K562 (cell line): ENCODE results near the gene MPDZ. TPM values are rescaled to one million over a fixed set of nuclear protein-coding genes. Genes with fewer than 3 reads are reported as not detected.

Experiments used
- ATAC-seq: fragments of 200-7000 bp; cut with Tn5 transposase; 3 replicates; pipeline ENCODE4 v1.9.1; 2020; ENCODE audit warnings: moderate library complexity
- BruUV-seq: library from RNA; stranded (reverse); fragments of 400-500 nt; replicated peaks from 2 replicates; lab custom pipeline; 2021; lab: Mats Ljungman, UMichigan
- CTCF ChIA-PET: fragments of 300-600 bp; formaldehyde crosslinking; extraction: SDS; loops from one replicate; lab custom pipeline; 2021; ENCODE audit warnings: low intra/inter-chr PET ratio; lab: Yijun Ruan, JAX
- POLR2A ChIA-PET: fragments of 300-600, 350-650 bp; sonication (Branson Sonifier 250); formaldehyde crosslinking; extraction: SDS; loops from one replicate; lab custom pipeline; 2021; ENCODE audit warnings: antibody characterized with exemption, inconsistent platforms; lab: Yijun Ruan, JAX
- DNase-seq, 4 experiments: peaks; one replicate each; pipeline versions ENCODE4 v3.0.0 to v3.0.0-alpha.2; 2011 to 2018; ENCODE audit warnings: low spot score in 3 of 4, mixed read lengths in 3 of 4; ENCODE audit errors: extremely low read depth in 1 of 4
- FAIRE-seq: peaks from 2 replicates; lab custom pipeline; 2011; peaks lifted over from hg19 to GRCh38; lab: Jason Lieb, UNC
- H2AFZ ChIP-seq: 2 replicates; pipeline ENCODE4 v1.6.0; 2011; ENCODE audit warnings: low read depth, low read length, control low read depth, inconsistent platforms
- H3K27ac ChIP-seq: fragments of 200-600 bp; 3 replicates; pipeline ENCODE4 v1.8.0; 2011; ENCODE audit warnings: low read depth, mild to moderate bottlenecking, control low read depth, inconsistent platforms, low read length, moderate library complexity, mixed read lengths; ENCODE audit errors: extremely low read depth
- H3K27me3 ChIP-seq, 2 experiments: fragments of 300-600 bp in 1 of 2; 2 replicates in 1 of 2; 3 replicates in 1 of 2; pipeline versions ENCODE4 v1.6.0 to v1.8.0; 2011; ENCODE audit warnings: inconsistent platforms in 2 of 2, low read length in 2 of 2, mild to moderate bottlenecking in 1 of 2, mixed read lengths in 1 of 2, moderate library complexity in 1 of 2; ENCODE audit not compliant: control insufficient read depth in 2 of 2, insufficient read depth in 2 of 2
- H3K36me3 ChIP-seq: fragments of 300-600 bp; 3 replicates; pipeline ENCODE4 v1.8.0; 2011; ENCODE audit warnings: mild to moderate bottlenecking, low read length, inconsistent platforms; ENCODE audit not compliant: control insufficient read depth, insufficient read depth
- H3K4me1 ChIP-seq, 2 experiments: fragments of 200-600 bp in 1 of 2; replicated peaks in 1 of 2; 2 replicates in 1 of 2; 3 replicates in 1 of 2; pipeline versions ENCODE4 v1.5.1 to v1.8.0; 2011; ENCODE audit warnings: inconsistent platforms in 2 of 2, low read length in 2 of 2, mild to moderate bottlenecking in 1 of 2, mixed read lengths in 1 of 2, moderate library complexity in 1 of 2; ENCODE audit not compliant: control insufficient read depth in 2 of 2, insufficient read depth in 2 of 2
- H3K4me2 ChIP-seq: 2 replicates; pipeline ENCODE4 v1.6.1; 2011; ENCODE audit warnings: low read length, control low read depth, inconsistent platforms, mixed read lengths; ENCODE audit not compliant: insufficient read depth
- H3K4me3 ChIP-seq: fragments of 200-600 bp; sonication (generic), shearing (Covaris generic); 2 replicates; pipeline ENCODE4 v1.5.1; 2016; ENCODE audit warnings: control low read depth, inconsistent platforms
- H3K79me2 ChIP-seq: fragments of 200-600 bp; 3 replicates; pipeline ENCODE4 v1.8.0; 2011; ENCODE audit warnings: low read length, inconsistent platforms; ENCODE audit not compliant: control insufficient read depth, insufficient read depth
- H3K9ac ChIP-seq, 2 experiments: 2 replicates each; pipeline versions ENCODE4 v1.6.0 to v1.6.1; 2011; ENCODE audit warnings: low read depth in 2 of 2, low read length in 2 of 2, control low read depth in 1 of 2, inconsistent platforms in 1 of 2, mild to moderate bottlenecking in 1 of 2, mixed read lengths in 1 of 2; ENCODE audit not compliant: insufficient read depth in 1 of 2
- H3K9me1 ChIP-seq: one replicate; pipeline ENCODE4 v1.6.0; 2011; ENCODE audit warnings: inconsistent platforms, mild to moderate bottlenecking, low read length, moderate library complexity; ENCODE audit not compliant: control insufficient read depth, insufficient read depth
- H3K9me3 ChIP-seq: replicated peaks from 2 replicates; pipeline ENCODE4 v1.5.1; 2011; ENCODE audit warnings: low read depth, low read length, inconsistent platforms; ENCODE audit not compliant: control insufficient read depth, insufficient read depth
- H4K20me1 ChIP-seq: replicated peaks from 2 replicates; pipeline ENCODE4 v1.6.1; 2011; ENCODE audit warnings: low read length, inconsistent platforms, mixed read lengths; ENCODE audit not compliant: control insufficient read depth, insufficient read depth
- ZNF12 ChIP-seq: sonication (generic); formaldehyde crosslinking; IDR thresholded peaks from 2 replicates; pipeline ENCODE4 v1.4.0; 2020; ENCODE audit warnings: mild to moderate bottlenecking, missing genetic modification reagents
- ZNF212 ChIP-seq: fragments of 450-650 bp; formaldehyde crosslinking; IDR thresholded peaks from 2 replicates; pipeline ENCODE4 v1.4.0; 2020; ENCODE audit warnings: mild to moderate bottlenecking
- ZSCAN29 ChIP-seq: fragments of 450-650 bp; IDR thresholded peaks from 2 replicates; pipeline ENCODE4 v1.6.1; 2017
- WGBS: fragments of 100-300 bp; shearing (Covaris generic); methylation state at CpG from one replicate; pipeline ENCODE4 v1.1.6; 2016; ENCODE audit warnings: low coverage, mixed read lengths; ENCODE audit not compliant: insufficient coverage; ENCODE audit errors: missing lambda C conversion rate; 5-methylcytosine and 5-hydroxymethylcytosine counted together
- in situ Hi-C: fragments of 300-500 bp; cut with MboI; formaldehyde crosslinking; loops from 4 replicates; pipeline ENCODE4 v1.15.0; 2018; ENCODE audit warnings: inconsistent platforms, mixed read lengths
- intact Hi-C: fragments of 100-400 bp; cut with micrococcal nuclease; formaldehyde crosslinking; loops from 2 replicates; pipeline ENCODE4 v1.14.2; 2022
- polyA plus RNA-seq, 8 experiments: library from polyadenylated mRNA; depleted of rRNA in 4 of 8; stranded (reverse) in 5 of 8; unstranded in 3 of 8; fragments of >200 nt; fragmentation: Nextera tagmentation in 2 of 8; fragmentation: Illumina TruSeq in 1 of 8; extraction: Ambion mirVana in 2 of 8; extraction: Trizol in 1 of 8; gene quantifications; 2 replicates each; pipeline versions ENCODE4 v1.2.1 to v1.2.3, GENCODE V29; 2011 to 2014; ENCODE audit warnings: inconsistent platforms in 1 of 8, missing spikeins in 1 of 8
- total RNA-seq, 7 experiments: library from RNA; depleted of rRNA in 6 of 7; stranded (reverse); fragments of >200 nt in 6 of 7; fragmentation: Illumina TruSeq in 2 of 7; extraction: Trizol in 2 of 7; gene quantifications; 2 replicates each; pipeline versions ENCODE4 v1.2.1 to v1.2.3, GENCODE V29; 2011 to 2021; ENCODE audit warnings: low replicate concordance in 1 of 7
- TF ChIP-seq, protein P1 (sequence below): IDR thresholded peaks from 2 replicates; pipeline ENCODE4 v1.6.1; 2011; ENCODE audit not compliant: insufficient read length; ENCODE audit errors: extremely low read depth
- TF ChIP-seq, protein P2 (sequence below): fragments of 250-450 bp; sonication (Bioruptor Pico); IDR thresholded peaks from 2 replicates; pipeline ENCODE4 v1.4.0; 2020; ENCODE audit warnings: mild to moderate bottlenecking, moderate library complexity

Gene MPDZ
- total and polyA plus RNA-seq, 9 of the 15 experiments (the other 6 are each of a cell fraction or from before 2014, with no cell fraction given): 3.9 to 13.2 (median 5.7) TPM

DNA sequence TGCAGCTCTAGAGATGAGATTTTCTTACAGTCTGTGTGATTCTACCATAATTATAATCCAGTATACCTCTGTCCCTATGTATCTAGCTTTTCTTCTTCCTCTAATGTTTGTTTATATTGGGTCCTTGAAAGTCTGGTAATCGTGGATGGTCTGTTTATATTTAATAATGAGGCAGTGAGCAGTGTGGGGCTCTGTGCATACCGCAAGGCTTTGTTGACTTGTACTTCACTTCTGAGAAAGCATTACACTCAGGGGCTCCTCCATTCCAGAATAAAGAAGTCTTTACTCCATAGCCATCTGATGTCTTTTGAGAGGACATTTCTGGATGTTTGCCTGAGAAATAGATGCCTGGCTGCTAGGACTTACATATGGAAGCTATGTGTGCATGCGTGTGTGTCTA, 4.5 kb upstream of the MPDZ start:
- no peak overlapping the region for H3K4me3 ChIP-seq
- no peak overlapping the region for H2AFZ ChIP-seq
- intact Hi-C loops: no loop called here
- DNase-seq (no peak), ATAC-seq (no peak), FAIRE-seq (no peak)
- WGBS: 13% methylated on average over 3 of the region's 3 CpGs
- H4K20me1 ChIP-seq: no peaks in the 10 kb centered on the region
- no peak overlapping the region for H3K9ac ChIP-seq
- no peaks in the 10 kb centered on the region for H3K27me3 ChIP-seq
- no peak overlapping the region for H3K4me2 ChIP-seq
- no peaks in the 10 kb centered on the region for H3K9me1 ChIP-seq
- BruUV-seq: no TSS peak
- ChIA-PET POLR2A (no interaction called here), CTCF (no interaction called here)
- in situ Hi-C loops: no loop called here
- no peaks in the 10 kb centered on the region for H3K9me3 ChIP-seq
- TF ChIP-seq, protein P1, sequence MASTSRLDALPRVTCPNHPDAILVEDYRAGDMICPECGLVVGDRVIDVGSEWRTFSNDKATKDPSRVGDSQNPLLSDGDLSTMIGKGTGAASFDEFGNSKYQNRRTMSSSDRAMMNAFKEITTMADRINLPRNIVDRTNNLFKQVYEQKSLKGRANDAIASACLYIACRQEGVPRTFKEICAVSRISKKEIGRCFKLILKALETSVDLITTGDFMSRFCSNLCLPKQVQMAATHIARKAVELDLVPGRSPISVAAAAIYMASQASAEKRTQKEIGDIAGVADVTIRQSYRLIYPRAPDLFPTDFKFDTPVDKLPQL: no peak
- no peak for TF ChIP-seq ZSCAN29
- no peak for TF ChIP-seq ZNF12 (CRISPR knock-in tag)
- TF ChIP-seq ZNF212: no peak
- TF ChIP-seq, protein P2, sequence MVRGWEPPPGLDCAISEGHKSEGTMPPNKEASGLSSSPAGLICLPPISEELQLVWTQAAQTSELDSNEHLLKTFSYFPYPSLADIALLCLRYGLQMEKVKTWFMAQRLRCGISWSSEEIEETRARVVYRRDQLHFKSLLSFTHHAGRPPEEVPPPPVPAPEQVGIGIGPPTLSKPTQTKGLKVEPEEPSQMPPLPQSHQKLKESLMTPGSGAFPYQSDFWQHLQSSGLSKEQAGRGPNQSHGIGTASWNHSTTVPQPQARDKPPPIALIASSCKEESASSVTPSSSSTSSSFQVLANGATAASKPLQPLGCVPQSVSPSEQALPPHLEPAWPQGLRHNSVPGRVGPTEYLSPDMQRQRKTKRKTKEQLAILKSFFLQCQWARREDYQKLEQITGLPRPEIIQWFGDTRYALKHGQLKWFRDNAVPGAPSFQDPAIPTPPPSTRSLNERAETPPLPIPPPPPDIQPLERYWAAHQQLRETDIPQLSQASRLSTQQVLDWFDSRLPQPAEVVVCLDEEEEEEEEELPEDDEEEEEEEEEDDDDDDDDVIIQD (CRISPR knock-in tag): no peak
- H3K36me3 ChIP-seq: no peaks in the 10 kb centered on the region
- no peaks in the 10 kb centered on the region for H3K79me2 ChIP-seq
- H3K27ac ChIP-seq: no peak overlapping the region
- peaks cover 0 to 5% of the 10 kb centered on the region in 2 experiments; a peak in 1 of 5 replicates for H3K4me1 ChIP-seq
